ENCODE measurements around the gene BMF.

The BMF gene

GRCh38 chr15:40095371-40096093 lies 13.1 kb downstream of the BMF start:
- no peak for DNase-seq
- no peaks in the 10 kb centered on the region for H3K27me3 ChIP-seq (replicated peaks; ENCODE audit: control insufficient read depth, insufficient read depth, low read length, poor library complexity, severe bottlenecking)
- peaks cover 16% of the 10 kb centered on the region for H3K4me1 ChIP-seq (ENCODE audit: control insufficient read depth, insufficient read depth, low read length, poor library complexity, severe bottlenecking)
- H3K4me3 ChIP-seq (ENCODE audit: insufficient read depth, low read depth, low read length, poor library complexity, severe bottlenecking): no peak overlapping the region
- H3K36me3 ChIP-seq (ENCODE audit: control insufficient read depth, insufficient read depth, low read length): no peaks in the 10 kb centered on the region
- H3K27ac ChIP-seq (ENCODE audit: insufficient read depth, low read length, poor library complexity, severe bottlenecking): no peak overlapping the region
- no peaks in the 10 kb centered on the region for H3K9me3 ChIP-seq (ENCODE audit: control insufficient read depth, low read length)

- H3K27me3 ChIP-seq (replicated peaks; ENCODE audit: control insufficient read depth, insufficient read depth, low read length, poor library complexity, severe bottlenecking): no peaks in the 10 kb centered on the region
- H3K4me1 ChIP-seq (ENCODE audit: control insufficient read depth, insufficient read depth, low read length, poor library complexity, severe bottlenecking): peaks cover 14% of the 10 kb centered on the region
- H3K36me3 ChIP-seq (ENCODE audit: control insufficient read depth, insufficient read depth, low read length): no peaks in the 10 kb centered on the region
- H3K27ac ChIP-seq (ENCODE audit: insufficient read depth, low read length, poor library complexity, severe bottlenecking): no peak overlapping the region
- H3K4me3 ChIP-seq (ENCODE audit: insufficient read depth, low read depth, low read length, poor library complexity, severe bottlenecking): no peak overlapping the region
- no peak for DNase-seq
- H3K9me3 ChIP-seq (ENCODE audit: control insufficient read depth, low read length): no peaks in the 10 kb centered on the region
These were observed 14.5 kb downstream of the BMF start for GRCh38 chr15:40094156-40094555.

- DNase-seq: no peak
- H3K4me3 ChIP-seq (ENCODE audit: insufficient read depth, low read depth, low read length, poor library complexity, severe bottlenecking): no peak overlapping the region
- H3K36me3 ChIP-seq (ENCODE audit: control insufficient read depth, insufficient read depth, low read length): no peaks in the 10 kb centered on the region
- no peaks in the 10 kb centered on the region for H3K9me3 ChIP-seq (ENCODE audit: control insufficient read depth, low read length)
- H3K27me3 ChIP-seq (replicated peaks; ENCODE audit: control insufficient read depth, insufficient read depth, low read length, poor library complexity, severe bottlenecking): no peaks in the 10 kb centered on the region
- peaks cover 5% of the 10 kb centered on the region for H3K4me1 ChIP-seq (ENCODE audit: control insufficient read depth, insufficient read depth, low read length, poor library complexity, severe bottlenecking)
- H3K27ac ChIP-seq (ENCODE audit: insufficient read depth, low read length, poor library complexity, severe bottlenecking): no peak overlapping the region
These were observed 15.5 kb downstream of the BMF start for GRCh38 chr15:40092979-40093869.

- Histone ChIP-seq H3K27ac (ENCODE audit: insufficient read depth, low read length, poor library complexity, severe bottlenecking) (no peak overlapping the region), H3K4me3 (ENCODE audit: insufficient read depth, low read depth, low read length, poor library complexity, severe bottlenecking) (no peak overlapping the region), H3K27me3 (replicated peaks; ENCODE audit: control insufficient read depth, insufficient read depth, low read length, poor library complexity, severe bottlenecking) (no peaks in the 10 kb centered on the region), H3K4me1 (ENCODE audit: control insufficient read depth, insufficient read depth, low read length, poor library complexity, severe bottlenecking) (no peaks in the 10 kb centered on the region), H3K9me3 (ENCODE audit: control insufficient read depth, low read length) (no peaks in the 10 kb centered on the region), H3K36me3 (ENCODE audit: control insufficient read depth, insufficient read depth, low read length) (no peaks in the 10 kb centered on the region)
- no peak for DNase-seq
These were observed 16.3 kb downstream of the BMF start for GRCh38 chr15:40092256-40092978.

GRCh38 chr15:40091861-40092255 lies 16.8 kb downstream of the BMF start:
- Histone ChIP-seq H3K36me3 (ENCODE audit: control insufficient read depth, insufficient read depth, low read length) (no peaks in the 10 kb centered on the region), H3K4me1 (ENCODE audit: control insufficient read depth, insufficient read depth, low read length, poor library complexity, severe bottlenecking) (no peaks in the 10 kb centered on the region), H3K4me3 (ENCODE audit: insufficient read depth, low read depth, low read length, poor library complexity, severe bottlenecking) (no peak overlapping the region), H3K27me3 (replicated peaks; ENCODE audit: control insufficient read depth, insufficient read depth, low read length, poor library complexity, severe bottlenecking) (no peaks in the 10 kb centered on the region), H3K9me3 (ENCODE audit: control insufficient read depth, low read length) (no peaks in the 10 kb centered on the region), H3K27ac (ENCODE audit: insufficient read depth, low read length, poor library complexity, severe bottlenecking) (no peak overlapping the region)
- no peak for DNase-seq

- Histone ChIP-seq H3K4me1 (ENCODE audit: control insufficient read depth, insufficient read depth, low read length, poor library complexity, severe bottlenecking) (no peaks in the 10 kb centered on the region), H3K27ac (ENCODE audit: insufficient read depth, low read length, poor library complexity, severe bottlenecking) (no peak overlapping the region), H3K9me3 (ENCODE audit: control insufficient read depth, low read length) (no peaks in the 10 kb centered on the region), H3K4me3 (ENCODE audit: insufficient read depth, low read depth, low read length, poor library complexity, severe bottlenecking) (no peak overlapping the region), H3K36me3 (ENCODE audit: control insufficient read depth, insufficient read depth, low read length) (no peaks in the 10 kb centered on the region), H3K27me3 (replicated peaks; ENCODE audit: control insufficient read depth, insufficient read depth, low read length, poor library complexity, severe bottlenecking) (no peaks in the 10 kb centered on the region)
- no peak for DNase-seq
These were observed 17.8 kb downstream of the BMF start for GRCh38 chr15:40090774-40091455.

GRCh38 chr15:40088929-40089755 lies 19.5 kb downstream of the BMF start:
- Histone ChIP-seq H3K4me1 (ENCODE audit: control insufficient read depth, insufficient read depth, low read length, poor library complexity, severe bottlenecking) (no peaks in the 10 kb centered on the region), H3K4me3 (ENCODE audit: insufficient read depth, low read depth, low read length, poor library complexity, severe bottlenecking) (no peak overlapping the region), H3K9me3 (ENCODE audit: control insufficient read depth, low read length) (no peaks in the 10 kb centered on the region), H3K27me3 (replicated peaks; ENCODE audit: control insufficient read depth, insufficient read depth, low read length, poor library complexity, severe bottlenecking) (no peaks in the 10 kb centered on the region), H3K27ac (ENCODE audit: insufficient read depth, low read length, poor library complexity, severe bottlenecking) (no peak overlapping the region), H3K36me3 (ENCODE audit: control insufficient read depth, insufficient read depth, low read length) (no peaks in the 10 kb centered on the region)
- no peak for DNase-seq

GRCh38 chr15:40087991-40088928 lies 20.4 kb downstream of the BMF start:
- DNase-seq: no peak
- Histone ChIP-seq H3K4me1 (ENCODE audit: control insufficient read depth, insufficient read depth, low read length, poor library complexity, severe bottlenecking) (no peaks in the 10 kb centered on the region), H3K27ac (ENCODE audit: insufficient read depth, low read length, poor library complexity, severe bottlenecking) (no peak overlapping the region)

More at GRCh38 chr15:40087991-40088928, 20.4 kb downstream of the BMF start:
- peaks cover 2% of the 10 kb centered on the region for H3K27me3 ChIP-seq (replicated peaks; ENCODE audit: control insufficient read depth, insufficient read depth, low read length, poor library complexity, severe bottlenecking)
- H3K4me3 ChIP-seq (ENCODE audit: insufficient read depth, low read depth, low read length, poor library complexity, severe bottlenecking): no peak overlapping the region
- H3K9me3 ChIP-seq (ENCODE audit: control insufficient read depth, low read length): no peaks in the 10 kb centered on the region
- H3K36me3 ChIP-seq (ENCODE audit: control insufficient read depth, insufficient read depth, low read length): no peaks in the 10 kb centered on the region

All from effector memory CD4-positive, alpha-beta T cell (primary cell).